Measurements from ENCODE around the gene FILIP1L.
"Not testable (repeated sequence)": the region's sequence is repeated elsewhere in the genome, so short reads cannot be mapped to it uniquely, and the experiment has no call there.

FILIP1L gene

DNA sequence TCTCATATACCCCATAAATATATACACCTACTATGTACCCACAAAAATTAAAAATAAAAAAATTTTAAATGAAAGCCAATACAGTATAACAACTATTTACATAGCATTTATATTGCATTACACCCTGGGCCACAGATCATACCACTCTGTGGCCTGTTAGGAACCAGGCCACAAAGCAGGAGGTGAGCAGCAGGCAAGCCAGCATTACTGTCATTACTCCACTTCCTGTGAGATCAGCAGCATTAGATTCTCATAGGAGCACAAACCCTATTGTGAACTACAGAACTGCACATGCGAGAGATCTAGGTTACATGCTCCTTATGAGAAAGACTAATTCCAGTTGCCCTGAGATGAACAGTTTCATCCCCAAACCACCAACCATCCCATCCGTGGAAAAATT, 17.4 kb downstream of the FILIP1L start:
- no peak for DNase-seq

DNA sequence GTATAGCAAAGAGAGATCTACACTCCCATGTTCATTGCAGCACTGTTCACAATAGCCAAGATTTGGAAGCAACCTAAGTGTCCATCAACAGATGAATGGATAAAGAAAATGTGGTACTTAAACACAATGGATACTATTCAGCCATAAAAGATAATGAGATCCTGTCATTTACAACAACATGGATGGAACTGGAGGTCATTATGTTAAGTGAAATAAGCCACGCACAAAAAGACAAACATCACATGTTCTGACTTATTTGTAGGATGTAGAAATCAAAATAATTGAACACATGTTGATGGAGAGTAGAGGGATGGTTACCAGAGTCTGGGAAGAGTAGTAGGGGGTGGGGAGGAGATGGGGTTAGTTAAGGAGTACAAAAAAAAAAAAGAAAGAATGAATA, 18.0 kb downstream of the FILIP1L start:
- not testable (repeated sequence) for DNase-seq

DNA sequence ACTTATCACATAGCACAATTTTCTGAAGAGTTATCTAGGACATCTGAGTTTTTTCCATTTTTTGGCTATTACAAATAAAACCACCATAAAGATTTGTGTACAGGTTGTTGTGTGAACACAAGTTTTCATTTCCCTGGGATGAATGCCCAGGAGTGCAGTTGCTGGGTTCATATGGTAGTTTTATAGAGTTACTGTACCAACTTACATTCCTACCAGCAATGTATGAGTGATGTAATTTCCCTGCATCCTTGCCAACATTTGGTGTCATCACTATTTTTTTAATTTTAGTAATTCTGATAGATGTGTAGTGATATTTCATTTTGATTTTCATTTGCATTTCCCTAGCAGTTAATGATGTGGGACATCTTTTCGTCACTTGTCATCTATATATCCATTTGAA, 20.5 kb downstream of the FILIP1L start:
- no peak for DNase-seq

DNA sequence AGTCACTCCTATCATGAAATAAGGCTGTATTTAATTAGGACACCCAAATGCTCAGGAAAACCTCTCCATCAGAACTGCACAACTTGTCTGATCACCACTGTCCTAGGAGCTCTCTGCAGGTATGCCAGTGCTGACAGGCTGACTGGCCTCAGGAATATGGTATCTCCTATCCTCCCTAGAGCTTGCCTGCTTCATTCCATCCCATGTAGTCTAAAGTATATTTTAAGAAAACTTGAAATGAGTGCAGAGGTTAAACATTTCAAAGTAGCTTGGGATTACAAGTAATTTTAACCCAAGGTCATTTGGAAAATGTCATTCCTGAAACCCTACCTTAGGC, 23.7 kb downstream of the FILIP1L start:
- DNase-seq, result no peak

DNA sequence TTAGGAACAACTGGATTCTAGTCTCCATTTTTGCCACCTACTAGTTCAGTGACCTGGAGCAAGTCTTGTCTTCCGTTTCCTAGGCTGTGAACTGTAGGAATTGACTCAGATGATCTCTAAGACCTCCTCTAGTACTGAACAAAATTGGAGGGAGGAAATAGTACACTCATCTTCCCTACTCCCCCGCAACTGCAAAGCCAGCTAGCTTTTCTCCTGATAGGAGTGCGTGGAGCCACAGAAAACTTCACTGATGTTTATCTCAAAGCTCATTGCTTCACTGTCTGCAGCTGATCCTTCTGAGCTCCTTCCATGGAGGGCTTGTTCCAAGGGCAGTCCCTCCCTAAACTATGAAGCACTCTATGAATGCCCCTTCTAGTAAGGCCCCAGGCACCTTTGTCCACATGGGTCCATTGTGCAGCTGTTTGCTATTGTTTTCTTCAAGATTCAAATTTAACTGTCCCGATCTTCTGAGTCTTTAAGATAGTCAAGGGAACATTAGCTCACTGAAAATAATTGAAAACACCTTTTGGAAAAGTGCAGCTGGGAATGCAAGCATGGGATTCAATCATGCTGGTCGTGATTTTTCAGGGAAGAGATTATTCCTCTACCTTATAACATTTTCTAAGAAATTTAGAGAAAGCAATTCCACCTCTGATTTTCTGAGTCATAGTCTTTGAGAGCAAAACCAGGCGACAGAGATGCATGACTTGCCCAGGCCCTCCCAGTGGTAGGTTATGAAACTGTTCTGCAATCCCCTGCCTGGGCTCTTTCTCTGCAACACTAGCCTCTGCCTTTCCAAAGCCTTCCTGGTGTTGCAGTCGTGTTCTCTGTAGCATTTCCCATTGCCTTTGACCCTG, 24.3 kb downstream of the FILIP1L start:
- DNase-seq, result no peak

DNA sequence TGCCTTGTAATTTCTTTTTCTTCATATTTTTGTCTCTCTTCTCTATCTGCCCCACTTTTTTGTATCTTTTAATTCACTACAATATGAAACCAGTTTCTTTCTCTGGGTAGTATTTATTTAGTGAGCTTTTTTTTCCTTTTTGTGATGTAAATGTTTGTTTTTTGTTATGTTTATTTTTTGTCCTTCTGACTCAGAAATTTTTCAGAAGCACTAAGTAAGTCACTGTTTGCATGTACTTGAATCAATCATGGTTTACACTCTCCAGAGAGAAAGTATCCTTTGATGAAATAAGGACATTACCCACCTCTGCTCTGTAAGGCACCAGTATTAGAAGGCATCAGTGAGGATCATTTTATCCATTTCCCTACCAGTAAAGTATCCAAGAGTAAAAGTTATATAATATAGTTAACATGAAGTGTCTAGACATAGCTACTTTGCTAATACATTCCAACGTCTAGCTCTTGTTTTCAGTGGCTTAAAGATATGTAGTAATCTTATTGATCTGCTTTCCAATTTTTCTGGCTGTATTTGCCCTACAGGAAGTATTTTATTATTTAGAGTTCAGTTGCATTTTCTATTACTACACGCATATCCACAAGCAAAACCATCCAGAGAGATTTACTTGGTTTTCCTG, 25.4 kb downstream of the FILIP1L start:
- DNase-seq, result no peak

DNA sequence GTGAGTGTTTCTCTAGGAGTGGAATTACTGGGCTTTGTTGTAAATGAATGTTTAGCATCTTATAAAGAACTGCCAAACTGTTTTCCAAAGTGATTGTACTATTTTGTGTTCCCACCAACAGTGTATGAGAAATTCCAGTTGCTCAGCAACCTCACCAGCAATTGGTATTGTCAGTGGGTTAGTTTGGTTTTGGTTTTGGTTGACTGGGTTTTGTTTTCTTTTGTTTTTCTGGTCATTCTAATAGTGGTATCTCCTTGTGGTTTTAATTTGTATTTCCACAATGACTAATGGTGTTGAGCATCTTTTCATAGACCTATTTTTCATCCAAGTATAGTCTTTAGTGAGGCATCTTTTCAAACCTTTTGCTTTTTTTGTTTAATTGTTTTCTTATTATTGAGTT, 27.1 kb downstream of the FILIP1L start:
- no peak for DNase-seq

DNA sequence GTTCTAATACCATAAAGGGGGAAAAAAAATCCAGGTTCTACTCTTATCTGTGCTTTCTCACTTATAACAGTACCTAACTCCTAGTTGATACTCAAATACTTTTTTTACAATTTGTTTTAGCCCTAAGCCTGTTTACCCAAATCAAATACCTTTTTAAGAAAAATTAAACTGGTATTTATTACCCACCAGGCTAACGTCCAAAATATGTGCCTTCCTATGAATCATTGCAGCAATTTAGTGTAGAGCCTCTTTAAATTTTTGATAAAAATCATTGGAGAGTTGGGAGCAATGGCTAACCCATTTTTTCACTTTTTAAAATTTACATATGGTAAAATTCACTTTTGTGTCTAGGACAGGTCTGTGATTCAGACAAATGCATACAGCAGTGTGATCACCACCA, 27.9 kb downstream of the FILIP1L start:
- no peak for DNase-seq

DNA sequence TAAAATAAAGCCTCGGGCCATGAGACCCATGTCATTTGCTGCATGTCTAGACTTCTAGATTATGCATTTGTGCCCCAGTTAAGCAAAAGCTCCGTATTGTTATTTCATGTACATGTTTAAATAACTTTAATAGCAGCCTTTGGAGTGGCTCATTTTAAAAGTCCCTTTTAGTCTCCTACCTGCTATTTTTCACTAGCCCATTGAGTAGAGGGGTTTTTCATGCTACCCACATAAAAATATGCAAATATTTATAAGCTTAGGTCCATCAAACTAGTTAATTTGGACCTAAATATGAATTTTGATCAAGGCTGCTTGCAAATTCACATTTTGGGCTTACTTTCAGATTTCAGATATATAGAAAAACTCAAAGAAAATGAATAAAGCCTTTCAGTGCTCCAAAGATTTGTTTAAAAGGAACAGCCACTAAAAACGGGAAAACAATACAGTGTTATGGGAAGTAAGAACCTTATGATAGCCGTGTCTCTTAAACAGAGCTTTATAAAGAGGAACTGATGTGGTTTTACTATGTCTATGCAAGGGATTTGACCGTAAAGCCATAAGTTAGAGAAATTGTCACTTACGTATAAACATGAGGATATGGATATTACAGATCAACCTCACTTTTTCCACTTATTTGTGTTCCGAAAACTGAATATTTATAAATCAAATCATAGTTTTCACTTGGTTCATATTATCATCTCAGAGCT, 30.0 kb downstream of the FILIP1L start:
- no peak for DNase-seq

DNA sequence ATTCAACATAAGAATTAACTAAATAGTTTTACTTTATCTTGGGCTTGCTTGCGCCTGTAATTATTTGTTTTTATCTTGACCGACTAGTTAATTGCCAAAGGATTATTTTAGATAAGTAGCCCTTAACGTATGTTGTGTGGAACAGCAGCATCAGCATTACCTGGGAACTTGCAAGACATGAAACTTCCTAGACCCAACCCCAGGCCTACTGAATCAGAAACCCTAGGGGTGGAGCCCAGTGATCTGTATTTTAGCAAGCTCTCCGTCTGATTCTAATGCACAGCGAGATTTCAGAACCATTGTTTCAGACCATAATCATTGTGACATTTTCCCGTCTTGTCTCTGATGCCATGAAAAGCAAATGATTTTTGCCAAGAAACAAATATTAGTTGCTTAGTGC, 31.1 kb downstream of the FILIP1L start:
- no peak for DNase-seq

DNA sequence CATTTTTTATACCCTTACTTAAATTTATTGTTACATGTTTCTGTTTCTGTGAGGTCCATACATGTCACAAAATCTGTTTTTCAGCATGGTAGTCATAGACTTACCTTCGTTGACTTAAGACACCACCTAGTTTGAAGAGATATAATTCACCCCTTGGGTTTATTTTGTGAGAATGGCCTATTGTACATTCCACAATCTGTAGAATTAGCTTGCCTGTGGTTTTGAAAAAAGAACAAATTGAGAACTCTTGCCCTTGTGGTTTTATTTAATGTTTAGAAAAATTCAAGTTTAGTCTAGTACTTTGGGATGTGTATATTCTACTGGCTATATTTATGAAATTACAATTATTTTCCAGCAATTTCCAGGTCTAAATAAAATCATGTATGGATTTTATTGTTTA, 31.6 kb downstream of the FILIP1L start:
- no peak for DNase-seq

DNA sequence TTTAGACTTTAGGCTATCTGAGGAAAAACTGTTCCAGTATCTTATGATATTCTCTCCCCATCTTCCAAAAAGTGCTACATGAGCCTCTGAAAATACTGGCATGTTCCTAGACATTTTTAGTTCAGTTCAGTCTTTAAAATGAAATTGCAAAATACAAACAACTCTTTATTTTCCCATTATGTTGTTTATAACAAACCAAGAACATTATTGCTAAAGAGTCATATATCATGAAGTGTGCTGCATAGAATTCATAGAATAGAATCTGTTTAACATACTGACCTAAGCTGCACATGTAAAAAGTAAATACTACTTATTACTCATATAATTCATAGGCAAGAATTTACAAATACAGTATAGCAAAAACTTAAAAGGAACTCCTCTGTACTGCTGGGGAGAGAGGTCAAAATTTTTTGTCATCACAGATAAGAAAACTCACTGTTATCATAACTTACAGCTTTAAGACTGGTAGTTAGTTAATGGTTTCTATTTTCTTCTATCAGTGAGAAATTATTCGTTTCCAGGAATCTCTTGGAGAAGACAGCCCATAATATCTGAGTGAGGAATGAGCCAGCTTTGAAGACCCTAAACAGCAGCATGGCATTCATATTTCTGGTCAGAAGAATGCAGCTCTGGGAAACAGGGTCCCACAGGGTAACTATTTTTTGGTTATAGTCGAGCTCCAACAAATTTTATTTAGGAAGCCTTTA, 32.2 kb downstream of the FILIP1L start:
- no peak for DNase-seq

DNA sequence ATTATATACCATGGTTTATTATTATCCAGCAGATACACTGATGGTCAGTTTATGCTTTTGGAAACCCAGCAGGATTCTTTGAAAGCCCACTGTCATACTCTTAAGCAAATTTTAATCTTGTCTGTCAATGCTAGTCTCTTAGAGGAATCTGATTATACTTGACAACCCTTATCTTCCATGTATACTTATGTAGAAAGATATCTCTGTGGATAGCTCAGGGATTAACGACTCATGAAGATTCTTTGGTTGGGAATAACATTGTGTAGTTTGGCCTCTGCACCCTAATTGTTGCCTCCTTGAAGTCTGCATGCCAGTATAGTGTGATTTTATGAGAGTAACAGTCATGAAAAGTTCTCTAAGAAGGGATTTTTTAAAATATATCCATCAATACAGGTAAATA, 33.0 kb downstream of the FILIP1L start:
- DNase-seq, result no peak

DNA sequence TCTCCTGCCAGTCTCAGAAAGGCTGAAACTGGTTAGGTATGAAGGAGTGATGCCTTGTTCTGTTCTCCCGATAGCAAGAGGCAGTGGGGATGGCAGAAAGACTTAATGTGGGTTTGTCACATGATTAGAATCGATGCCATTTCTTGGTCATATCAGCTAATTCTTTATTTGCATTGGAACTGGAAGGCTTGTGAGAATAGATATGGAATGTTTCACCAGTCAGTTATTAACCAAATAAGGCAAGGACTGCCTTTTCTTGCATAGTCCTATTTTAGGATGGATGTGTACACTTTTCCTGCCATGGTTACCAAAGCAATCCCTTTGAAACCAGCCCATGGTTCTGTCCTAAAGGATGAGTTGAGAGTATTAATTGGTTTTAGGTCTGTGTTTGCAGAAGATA, 33.7 kb downstream of the FILIP1L start:
- DNase-seq, result no peak

DNA sequence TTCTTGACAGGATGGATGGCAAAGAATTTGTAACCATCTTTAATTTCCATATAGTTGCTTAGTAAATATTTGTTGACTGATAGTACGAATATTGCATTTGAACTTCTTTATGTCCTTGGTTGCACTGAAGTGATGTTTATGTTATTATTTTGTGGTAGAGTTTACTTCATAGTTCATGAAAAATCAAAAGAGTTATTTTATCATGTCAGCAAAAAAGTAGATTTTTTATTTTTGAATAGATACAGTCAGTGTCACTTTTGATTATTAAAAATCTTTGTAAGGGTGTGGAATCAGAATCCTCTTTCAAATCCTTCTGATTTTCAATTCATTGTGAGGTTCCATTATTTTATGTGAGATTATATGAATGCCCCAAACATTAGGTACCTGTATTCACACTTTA, 35.0 kb downstream of the FILIP1L start:
- DNase-seq, result no peak

DNA sequence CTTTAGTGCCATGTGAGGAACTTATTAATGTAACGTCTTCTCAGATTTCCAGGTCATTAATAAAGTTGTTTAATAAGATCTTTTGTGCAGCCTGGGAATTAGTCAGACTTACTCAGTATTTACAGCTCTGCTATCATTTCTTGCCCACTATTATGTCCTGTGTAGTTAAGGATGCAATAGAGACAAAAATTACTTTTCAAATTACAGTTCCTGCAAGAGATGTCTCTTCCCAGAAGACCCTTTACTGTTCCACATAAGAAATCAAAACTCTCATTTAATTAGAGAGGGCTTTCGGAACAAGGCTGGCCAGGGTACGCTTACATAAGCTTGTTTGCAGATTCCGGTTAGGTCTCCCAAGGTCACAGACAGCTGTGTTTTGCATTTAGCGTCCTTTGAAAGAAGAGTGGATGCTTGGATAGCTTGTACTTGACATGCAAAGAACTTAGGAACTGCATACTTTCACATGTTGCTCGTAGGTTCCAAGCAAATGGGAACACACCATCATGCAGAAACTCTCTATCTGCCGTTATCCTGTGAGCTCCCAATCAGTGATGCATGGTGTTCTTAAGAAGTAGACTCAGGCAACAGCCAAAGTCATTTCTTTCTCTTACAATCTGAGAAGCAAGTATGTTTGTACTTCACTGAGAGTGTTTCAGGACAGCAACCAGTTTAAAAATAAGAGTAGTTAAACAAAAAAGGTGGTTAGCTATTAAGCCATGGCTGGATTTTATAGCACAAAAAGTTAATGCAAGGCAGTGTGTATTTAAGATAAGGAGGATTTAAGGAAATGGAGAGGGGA, 37.4 kb downstream of the FILIP1L start:
- no peak for DNase-seq

DNA sequence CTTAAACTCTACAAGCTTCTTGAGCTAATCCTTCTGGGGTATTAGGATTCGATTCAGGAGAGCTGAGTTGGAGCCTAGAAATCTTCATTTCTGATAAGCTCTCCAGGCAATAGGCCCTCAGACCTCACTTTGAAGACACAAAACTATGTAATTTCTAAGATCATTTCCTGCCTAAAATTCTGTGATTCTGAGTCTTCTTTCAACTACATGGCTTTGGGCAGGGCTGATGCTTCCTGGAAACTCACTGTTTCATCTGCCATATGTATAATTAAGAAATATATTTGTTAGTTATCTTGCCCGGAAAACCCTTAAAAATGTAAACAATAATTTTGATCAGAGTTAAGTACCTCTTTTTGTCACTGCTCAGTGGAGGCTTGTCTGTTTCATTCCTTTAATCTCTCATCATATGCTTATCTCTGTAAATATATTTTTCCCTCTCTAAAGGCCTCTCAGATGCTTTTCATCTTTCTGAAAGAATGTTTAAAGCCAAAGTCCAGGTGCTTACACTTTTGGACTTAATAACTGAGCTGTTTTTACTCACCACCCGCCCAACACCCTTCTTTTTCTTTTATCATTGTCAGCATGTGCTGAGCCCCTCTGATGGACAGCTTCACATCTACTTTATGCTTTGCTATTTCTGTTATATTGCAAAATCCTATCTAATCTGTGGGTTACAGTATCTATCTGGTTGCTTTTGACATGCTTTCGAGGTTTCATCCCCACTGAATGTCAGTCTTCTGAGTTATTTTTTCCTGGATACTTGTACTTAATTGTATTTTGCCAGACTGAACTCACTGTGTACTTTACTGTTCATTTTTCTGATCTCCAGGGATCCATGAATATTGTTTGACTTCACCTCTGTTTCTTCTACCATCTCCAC, 38.2 kb downstream of the FILIP1L start:
- DNase-seq, result no peak

DNA sequence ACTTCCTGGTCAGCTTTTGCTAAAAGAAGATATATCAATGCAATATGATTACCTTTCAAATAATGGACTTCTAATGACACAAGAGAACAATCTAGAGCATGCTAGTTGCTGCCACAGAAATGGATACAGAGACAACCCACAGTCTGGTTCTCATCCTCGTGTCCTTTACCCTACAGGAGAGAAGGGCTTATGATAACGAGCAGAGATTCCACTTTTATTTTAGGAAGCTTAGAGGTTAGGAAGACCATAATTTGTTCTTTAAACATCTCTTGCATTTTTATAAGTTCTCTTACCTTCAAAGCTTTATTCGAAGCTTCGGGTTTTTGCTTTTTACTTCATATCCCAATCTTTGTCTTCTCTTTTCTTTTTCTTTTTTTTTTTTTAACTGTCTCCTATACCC, 39.1 kb downstream of the FILIP1L start:
- DNase-seq, result no peak

DNA sequence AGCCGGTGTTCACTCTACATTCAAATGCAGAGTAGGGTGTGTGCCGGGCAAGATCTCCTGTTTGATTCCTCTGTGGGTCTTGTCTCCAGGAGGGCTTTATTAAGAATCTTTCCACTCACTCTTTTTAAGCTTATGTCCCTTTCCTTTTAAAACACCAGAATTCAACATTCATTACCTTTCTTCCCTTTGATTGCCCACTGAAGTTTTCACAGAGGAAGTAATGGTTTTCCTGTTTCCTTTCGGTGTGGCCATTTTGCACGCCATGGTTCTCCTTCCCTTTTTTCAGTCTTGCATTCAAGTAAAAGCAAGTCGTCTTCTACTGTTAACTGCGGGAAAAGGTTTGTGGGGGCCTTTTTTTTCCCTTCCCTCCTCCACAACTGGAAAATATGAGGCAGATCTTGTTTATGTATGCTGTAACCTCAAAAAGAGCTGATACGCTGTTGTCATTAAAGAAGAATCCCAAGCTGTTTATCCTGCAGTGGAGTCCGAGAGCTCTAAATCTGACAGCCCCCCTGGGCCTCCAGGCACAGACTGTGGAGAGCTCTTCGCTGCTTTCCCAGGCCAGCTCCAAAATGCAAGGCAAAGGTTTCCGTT, 40.5 kb downstream of the FILIP1L start:
- no peak for DNase-seq

DNA sequence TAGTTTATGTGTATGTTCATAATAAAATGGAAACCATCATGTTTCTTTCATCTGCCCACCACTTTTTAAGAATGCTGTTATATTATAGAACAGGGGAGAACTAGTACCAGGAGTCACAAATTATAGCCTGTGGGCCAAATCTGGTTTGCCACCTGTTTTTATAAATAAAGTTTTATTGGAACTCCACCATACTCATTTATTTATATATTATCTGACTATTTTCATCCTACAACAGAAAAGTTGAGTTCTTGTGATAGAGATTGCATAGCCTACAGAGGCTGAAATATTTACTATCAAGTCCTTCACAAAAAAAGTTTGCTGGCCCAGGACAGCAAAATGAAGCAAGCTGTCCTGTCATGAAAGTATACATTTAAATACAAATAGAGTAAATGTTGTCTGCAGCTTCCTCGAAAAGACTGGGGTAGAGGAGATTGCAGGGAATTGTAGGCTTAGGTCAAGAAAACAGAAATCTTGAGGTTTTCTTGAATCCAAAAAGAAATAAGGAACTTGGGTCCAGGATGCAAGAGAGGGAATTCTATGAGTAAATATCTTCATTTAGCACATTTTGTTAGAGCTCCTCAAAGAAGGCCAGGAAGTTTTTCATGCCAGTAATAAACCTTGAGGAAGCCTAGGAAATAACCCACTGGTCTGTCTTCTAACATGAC, 41.1 kb downstream of the FILIP1L start:
- DNase-seq, result no peak

Measured in NCI-H345 (cell line).